SK-N-MC (cell line): ENCODE measurements around the gene AQP2.

ENCODE experiments used
- DNase-seq: peaks from one replicate; pipeline ENCODE4 v3.0.0-alpha.2; 2011; ENCODE audit warnings: low read depth, low spot score
- H3K27ac ChIP-seq: fragments of 200-600 bp; sonication (generic); 2 replicates; pipeline ENCODE4 v1.5.1; 2016; ENCODE audit warnings: mixed run types
- H3K36me3 ChIP-seq: fragments of 200-600 bp; sonication (generic); 2 replicates; pipeline ENCODE4 v1.6.1; 2017; ENCODE audit warnings: antibody characterized with exemption, low read length, mixed read lengths; ENCODE audit not compliant: insufficient read depth
- H3K4me3 ChIP-seq: fragments of 200-600 bp; sonication (generic); 2 replicates; pipeline ENCODE4 v1.5.1; 2016
- H3K9ac ChIP-seq: fragments of 200-600 bp; sonication (generic); 2 replicates; pipeline ENCODE4 v1.8.0; 2017; ENCODE audit warnings: mixed run types, mixed read lengths; ENCODE audit not compliant: insufficient read length
- H3K9me3 ChIP-seq: fragments of 200-600 bp; sonication (generic); 2 replicates; pipeline ENCODE4 v1.6.1; 2017; ENCODE audit warnings: low read depth, mild to moderate bottlenecking, antibody characterized with exemption, low read length, moderate library complexity, mixed read lengths
- EZH2 ChIP-seq: fragments of 200-600 bp; sonication (generic); IDR thresholded peaks from one replicate; pipeline ENCODE4 v1.6.1; 2017; ENCODE audit warnings: antibody characterized with exemption
- FOXP2 ChIP-seq: optimal IDR thresholded peaks from 2 replicates; pipeline ENCODE3; 2011; ENCODE audit warnings: mild to moderate bottlenecking, moderate library complexity; ENCODE audit not compliant: insufficient read depth; ENCODE audit errors: extremely low read length, control extremely low read depth
- POLR2AphosphoS5 ChIP-seq: IDR thresholded peaks from 2 replicates; pipeline ENCODE4 v1.6.1; 2012; ENCODE audit warnings: mild to moderate bottlenecking, low read depth, low read length, borderline replicate concordance

Gene AQP2

GRCh38 chr12:49954863-49955830 lies 4.6 kb downstream of the AQP2 start:
- Histone ChIP-seq H3K27ac (no peak overlapping the region), H3K4me3 (peak overlapping the region; percentile 20; the same call in 1 of the 2 replicates), H3K9me3 (no peaks in the 10 kb centered on the region), H3K36me3 (no peaks in the 10 kb centered on the region), H3K9ac (no peak overlapping the region)
- TF ChIP-seq FOXP2 (no peak), EZH2 (peak; percentile 67)
- DNase-seq: no peak

- H3K36me3 ChIP-seq: no peaks in the 10 kb centered on the region
- no peak overlapping the region for H3K9ac ChIP-seq
- H3K4me3 ChIP-seq: no peak overlapping the region
- DNase-seq: no peak
- H3K9me3 ChIP-seq: no peaks in the 10 kb centered on the region
- H3K27ac ChIP-seq: no peak overlapping the region
- no peak for TF ChIP-seq EZH2
- no peak for TF ChIP-seq FOXP2
- no peak for TF ChIP-seq POLR2AphosphoS5
These were observed 5.5 kb downstream of the AQP2 start for GRCh38 chr12:49955899-49956662.

- no peak for DNase-seq
These were observed 6.4 kb downstream of the AQP2 start for GRCh38 chr12:49956663-49957569.

GRCh38 chr12:49957570-49957967 lies 7.0 kb downstream of the AQP2 start:
- no peak overlapping the region for H3K4me3 ChIP-seq
- TF ChIP-seq EZH2 (no peak), FOXP2 (no peak)
- H3K36me3 ChIP-seq: no peaks in the 10 kb centered on the region
- no peaks in the 10 kb centered on the region for H3K9me3 ChIP-seq
- no peak for DNase-seq
- no peak overlapping the region for H3K27ac ChIP-seq
- H3K9ac ChIP-seq: no peak overlapping the region

More at GRCh38 chr12:49956663-49957569, 6.4 kb downstream of the AQP2 start:
- Histone ChIP-seq H3K4me3 (no peak overlapping the region), H3K9ac (no peak overlapping the region), H3K9me3 (no peaks in the 10 kb centered on the region), H3K36me3 (no peaks in the 10 kb centered on the region), H3K27ac (no peak overlapping the region)
- TF ChIP-seq EZH2: no peak
- no peak for TF ChIP-seq POLR2AphosphoS5
- TF ChIP-seq FOXP2: no peak

GRCh38 chr12:49959685-49960473 lies 9.3 kb downstream of the AQP2 start:
- Histone ChIP-seq H3K36me3 (no peaks in the 10 kb centered on the region), H3K9ac (no peak overlapping the region), H3K9me3 (no peaks in the 10 kb centered on the region), H3K27ac (no peak overlapping the region), H3K4me3 (no peak overlapping the region)
- TF ChIP-seq FOXP2 (no peak), EZH2 (no peak), POLR2AphosphoS5 (no peak)
- DNase-seq: no peak

- Histone ChIP-seq H3K4me3 (no peak overlapping the region), H3K9ac (no peak overlapping the region), H3K27ac (no peak overlapping the region), H3K9me3 (no peaks in the 10 kb centered on the region), H3K36me3 (no peaks in the 10 kb centered on the region)
- TF ChIP-seq EZH2 (no peak), POLR2AphosphoS5 (no peak), FOXP2 (no peak)
- DNase-seq: no peak
These were observed 10.1 kb downstream of the AQP2 start for GRCh38 chr12:49960474-49961110.
